Kidney epithelial cell (primary cell): ENCODE measurements around the gene INTS1. TPM values are rescaled to one million over a fixed set of nuclear protein-coding genes. Genes with fewer than 3 reads are reported as not detected.
"Not testable (repeated sequence)": the region's sequence is repeated elsewhere in the genome, so short reads cannot be mapped to it uniquely, and the experiment has no call there.

Source experiments
- DNase-seq: peaks from one replicate; pipeline ENCODE4 v3.0.0-alpha.2; 2010; ENCODE audit warnings: low read depth
- H3K27me3 ChIP-seq: 2 replicates; pipeline ENCODE4 v1.6.0; 2011; ENCODE audit warnings: low read length; ENCODE audit not compliant: control insufficient read depth, insufficient read depth
- H3K36me3 ChIP-seq: 2 replicates; pipeline ENCODE4 v1.5.1; 2011; ENCODE audit warnings: low read length; ENCODE audit not compliant: control insufficient read depth, insufficient read depth
- H3K4me3 ChIP-seq: 2 replicates; pipeline ENCODE4 v1.5.1; 2011; ENCODE audit warnings: low read depth, mild to moderate bottlenecking, control low read depth, low read length
- total RNA-seq: library from RNA; depleted of rRNA; stranded (reverse); fragments of >200 nt; gene quantifications from 2 replicates; pipeline ENCODE4 v1.2.3, GENCODE V29; 2015
- TF ChIP-seq, protein P1 (sequence below): IDR thresholded peaks from 2 replicates; pipeline ENCODE4 v1.5.1; 2011; ENCODE audit warnings: mild to moderate bottlenecking, moderate library complexity, low read length, control low read depth, inconsistent platforms; ENCODE audit not compliant: insufficient read depth, poor library complexity, severe bottlenecking

INTS1 gene
- total RNA-seq, 1 donor from 2014 or later: 84.3 TPM

DNA sequence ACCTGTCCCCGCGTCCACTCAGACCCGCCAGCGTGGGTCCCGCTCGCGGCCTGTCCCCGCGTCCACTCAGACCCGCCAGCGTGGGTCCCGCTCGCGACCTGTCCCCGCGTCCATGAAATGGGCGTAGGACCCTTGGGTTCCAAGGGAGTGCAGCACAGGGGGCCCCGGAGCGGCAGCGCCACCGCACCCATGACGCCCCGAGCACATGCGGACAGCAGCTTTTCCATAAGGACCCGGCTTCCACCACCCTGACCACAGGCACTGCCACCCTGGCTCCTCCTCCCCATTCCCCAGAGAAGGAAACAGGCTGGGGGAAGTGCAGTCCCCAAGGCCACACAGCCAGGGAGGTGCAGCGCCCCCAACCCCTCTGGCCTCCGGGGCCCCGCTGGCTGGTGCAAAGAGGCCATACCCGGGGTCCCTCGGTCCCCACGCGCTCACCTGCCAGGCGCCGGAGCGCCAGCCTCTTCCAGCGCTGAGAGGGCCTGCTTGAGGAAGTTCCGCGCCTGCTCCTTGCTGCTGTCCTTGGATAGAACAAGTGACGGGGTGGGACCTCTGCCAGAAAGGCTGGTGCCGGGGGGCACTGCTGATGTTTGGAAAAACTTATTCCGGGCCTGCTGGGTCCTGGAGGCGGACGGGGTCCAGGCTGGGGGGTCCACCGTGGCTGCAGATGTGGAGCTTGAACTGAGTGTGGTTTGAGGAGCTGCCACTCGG lies 59.8 kb downstream of the INTS1 start:
- no peak for DNase-seq
- Histone ChIP-seq H3K36me3 (no peaks in the 10 kb centered on the region), H3K4me3 (no peak overlapping the region), H3K27me3 (no peaks in the 10 kb centered on the region)
- TF ChIP-seq, protein P1, sequence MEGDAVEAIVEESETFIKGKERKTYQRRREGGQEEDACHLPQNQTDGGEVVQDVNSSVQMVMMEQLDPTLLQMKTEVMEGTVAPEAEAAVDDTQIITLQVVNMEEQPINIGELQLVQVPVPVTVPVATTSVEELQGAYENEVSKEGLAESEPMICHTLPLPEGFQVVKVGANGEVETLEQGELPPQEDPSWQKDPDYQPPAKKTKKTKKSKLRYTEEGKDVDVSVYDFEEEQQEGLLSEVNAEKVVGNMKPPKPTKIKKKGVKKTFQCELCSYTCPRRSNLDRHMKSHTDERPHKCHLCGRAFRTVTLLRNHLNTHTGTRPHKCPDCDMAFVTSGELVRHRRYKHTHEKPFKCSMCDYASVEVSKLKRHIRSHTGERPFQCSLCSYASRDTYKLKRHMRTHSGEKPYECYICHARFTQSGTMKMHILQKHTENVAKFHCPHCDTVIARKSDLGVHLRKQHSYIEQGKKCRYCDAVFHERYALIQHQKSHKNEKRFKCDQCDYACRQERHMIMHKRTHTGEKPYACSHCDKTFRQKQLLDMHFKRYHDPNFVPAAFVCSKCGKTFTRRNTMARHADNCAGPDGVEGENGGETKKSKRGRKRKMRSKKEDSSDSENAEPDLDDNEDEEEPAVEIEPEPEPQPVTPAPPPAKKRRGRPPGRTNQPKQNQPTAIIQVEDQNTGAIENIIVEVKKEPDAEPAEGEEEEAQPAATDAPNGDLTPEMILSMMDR: no peak

DNA sequence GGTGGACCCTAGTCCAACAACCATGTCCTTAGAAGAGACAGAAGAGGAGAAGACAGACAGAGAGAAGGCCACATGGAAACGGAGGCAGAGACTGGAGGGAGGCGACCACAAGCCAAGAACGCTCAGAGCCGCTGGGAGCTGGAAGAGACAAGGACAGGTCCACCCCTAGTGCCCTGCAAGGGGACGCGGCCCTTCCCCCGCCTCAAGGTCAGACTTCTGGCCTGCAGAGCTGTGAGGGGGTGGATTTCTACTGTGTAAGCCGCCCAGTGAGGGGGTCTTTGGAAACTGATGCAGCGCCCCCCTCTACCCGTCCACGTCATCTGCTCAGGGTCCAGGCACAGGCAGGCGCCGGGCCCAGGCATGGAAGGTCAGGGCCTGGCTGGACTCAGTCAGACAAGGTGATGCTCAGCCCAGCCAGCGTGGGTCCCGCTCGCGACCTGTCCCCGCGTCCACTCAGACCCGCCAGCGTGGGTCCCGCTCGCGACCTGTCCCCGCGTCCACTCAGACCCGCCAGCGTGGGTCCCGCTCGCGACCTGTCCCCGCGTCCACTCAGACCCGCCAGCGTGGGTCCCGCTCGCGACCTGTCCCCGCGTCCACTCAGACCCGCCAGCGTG lies 60.5 kb downstream of the INTS1 start:
- not testable (repeated sequence) for H3K27me3 ChIP-seq, H3K36me3 ChIP-seq

DNA sequence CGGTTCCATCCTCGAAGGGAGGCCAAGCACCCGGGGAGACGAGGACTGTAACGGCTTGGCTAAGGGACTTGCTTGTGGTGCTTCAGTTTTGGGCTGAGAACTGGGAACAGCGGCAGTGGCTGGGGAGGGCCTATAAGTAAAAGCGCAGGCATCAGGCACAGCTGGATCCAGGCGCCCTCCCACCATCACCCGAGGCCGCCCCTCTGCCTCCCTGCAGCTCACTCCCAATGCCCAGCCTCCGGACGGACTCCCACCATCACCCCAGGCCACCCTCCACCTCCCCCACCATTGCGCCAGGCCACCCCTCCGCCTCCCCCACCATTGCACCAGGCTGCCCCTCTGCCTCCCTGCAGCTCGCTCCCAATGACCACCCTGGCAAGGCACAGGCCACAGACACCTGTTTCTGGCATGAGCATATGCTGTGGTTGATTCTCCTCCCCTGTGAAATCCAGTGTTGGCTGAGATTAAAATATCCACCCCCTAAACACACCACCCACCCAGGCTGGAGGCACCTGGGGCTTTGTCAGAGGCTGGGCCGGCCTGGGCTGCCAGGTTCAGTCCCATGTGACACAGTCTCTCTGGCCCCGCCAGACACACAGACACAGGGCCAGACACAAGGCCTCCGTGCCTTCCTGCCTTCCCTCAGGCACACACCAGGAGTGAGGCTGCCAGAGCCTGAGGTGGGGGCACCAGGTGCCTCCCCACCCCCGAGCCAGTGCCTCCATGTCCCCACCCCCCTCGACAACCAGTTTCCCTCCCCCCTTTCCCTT lies 61.6 kb downstream of the INTS1 start:
- Histone ChIP-seq H3K36me3 (no peaks in the 10 kb centered on the region), H3K4me3 (no peak overlapping the region), H3K27me3 (no peaks in the 10 kb centered on the region)
- TF ChIP-seq, protein P1: no peak
- DNase-seq: no peak

More for the DNA sequence above, 60.5 kb downstream of the INTS1 start:
- DNase-seq, H3K4me3 ChIP-seq: not testable (repeated sequence)

DNA sequence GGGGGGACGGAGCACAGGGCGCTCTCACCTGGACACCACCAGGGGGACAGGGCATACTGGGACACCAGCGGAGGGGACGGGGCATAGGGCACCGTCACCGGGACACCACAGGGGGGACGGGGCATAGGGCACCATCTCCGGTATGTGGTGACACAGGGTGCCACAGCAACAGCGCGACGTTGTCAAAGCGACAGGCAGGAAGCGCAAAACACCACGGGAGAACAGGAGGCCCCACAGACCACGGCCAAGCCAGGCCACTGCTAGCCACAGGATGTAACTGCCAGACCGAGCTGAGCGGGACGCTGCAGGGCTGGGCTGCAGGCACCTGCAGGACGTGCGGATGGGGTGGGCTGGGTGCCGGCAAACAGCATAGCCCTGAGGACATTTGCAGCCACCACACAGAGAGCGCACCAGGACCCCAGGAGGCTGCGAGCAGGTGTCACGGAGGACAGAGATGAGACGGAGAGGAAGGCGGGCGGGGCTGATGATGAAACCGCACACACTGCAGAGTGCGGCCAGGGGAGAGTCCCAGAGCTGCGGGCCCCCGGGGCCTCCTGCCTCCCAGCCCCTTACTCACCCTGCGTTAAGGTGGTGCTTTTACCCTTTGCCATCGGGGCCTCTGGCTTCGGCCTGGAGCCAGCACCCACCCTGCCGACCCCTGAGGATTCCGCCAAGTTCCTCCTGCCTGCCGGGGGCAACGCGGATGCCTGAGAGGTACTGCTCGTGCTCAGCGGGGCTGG lies 62.4 kb downstream of the INTS1 start:
- DNase-seq: no peak
- H3K27me3 ChIP-seq: no peaks in the 10 kb centered on the region
- H3K36me3 ChIP-seq: no peaks in the 10 kb centered on the region
- H3K4me3 ChIP-seq: no peak overlapping the region
- TF ChIP-seq, protein P1: no peak

DNA sequence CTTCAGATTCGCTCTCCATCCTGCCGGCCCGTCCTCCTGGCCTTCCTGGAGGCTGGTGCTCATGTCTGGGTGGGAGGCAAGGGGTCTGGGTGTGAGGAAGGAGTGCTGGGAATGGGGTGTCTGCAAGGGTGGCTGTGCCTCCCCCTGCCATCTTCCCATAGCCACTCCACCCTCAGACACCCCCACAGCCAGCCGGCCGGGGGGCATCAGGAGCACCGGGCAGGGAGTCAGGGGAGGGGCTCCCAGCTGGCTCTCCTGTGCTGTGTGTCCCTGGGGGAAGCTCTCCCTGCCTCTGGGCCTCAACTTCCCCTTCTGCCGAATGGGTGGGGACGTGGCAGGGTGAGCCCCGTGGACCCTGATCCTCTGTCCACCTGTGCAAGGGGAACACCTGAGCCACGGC lies 63.6 kb downstream of the INTS1 start:
- TF ChIP-seq, protein P1: no peak
- Histone ChIP-seq H3K36me3 (no peaks in the 10 kb centered on the region), H3K4me3 (no peak overlapping the region), H3K27me3 (no peaks in the 10 kb centered on the region)
- DNase-seq: no peak
